ENCODE results near the gene XBP1.

GRCh38 chr22:28817064-28817463 is 16.7 kb upstream of the XBP1 start:
- no peak for TF ChIP-seq CTCF (IDR thresholded peaks at IDR 0.05)
- TF ChIP-seq EZH2 (IDR thresholded peaks at IDR 0.05) = no peak
- no peak for TF ChIP-seq EZH2phosphoT487 (IDR thresholded peaks at IDR 0.05)
